HG03280 (cell line): ENCODE data around the gene CFAP99.

Source experiments
- ATAC-seq: cut with Tn5 transposase; IDR thresholded peaks from one replicate; pipeline ENCODE4 v1.9.1; 2021; ENCODE audit warnings: mild to moderate bottlenecking, moderate library complexity; ENCODE audit not compliant: unreplicated experiment

Gene CFAP99

GRCh38 chr4:2497931-2498330 lies 79.2 kb downstream of the CFAP99 start:
- ATAC-seq = peak; percentile 94

- no peak for ATAC-seq
Observed at GRCh38 chr4:2500547-2500946, 81.8 kb downstream of the CFAP99 start.

- no peak for ATAC-seq
Observed at GRCh38 chr4:2501034-2501594, 82.4 kb downstream of the CFAP99 start.

GRCh38 chr4:2503809-2504208 lies 85.1 kb downstream of the CFAP99 start:
- no peak for ATAC-seq

- no peak for ATAC-seq
Observed at GRCh38 chr4:2507259-2507658, 88.5 kb downstream of the CFAP99 start.

GRCh38 chr4:2507855-2508254 lies 89.1 kb downstream of the CFAP99 start:
- ATAC-seq = no peak

- no peak for ATAC-seq
Observed at GRCh38 chr4:2510351-2511259, 91.8 kb downstream of the CFAP99 start.

- no peak for ATAC-seq
Observed at GRCh38 chr4:2511645-2512131, 92.9 kb downstream of the CFAP99 start.
